GM15510 (cell line): ENCODE results near the gene TDRKH.

Experiments
- POLR2A ChIP-seq: IDR thresholded peaks from 3 replicates; pipeline ENCODE4 v1.6.1; 2011; ENCODE audit warnings: borderline replicate concordance; ENCODE audit not compliant: insufficient read length; ENCODE audit errors: extremely low read depth

Gene TDRKH

GRCh38 chr1:151813271-151813977 lies 23.1 kb upstream of the TDRKH start:
- TF ChIP-seq POLR2A: no peak

GRCh38 chr1:151811181-151811580 lies 20.9 kb upstream of the TDRKH start:
- TF ChIP-seq POLR2A: no peak

DNA sequence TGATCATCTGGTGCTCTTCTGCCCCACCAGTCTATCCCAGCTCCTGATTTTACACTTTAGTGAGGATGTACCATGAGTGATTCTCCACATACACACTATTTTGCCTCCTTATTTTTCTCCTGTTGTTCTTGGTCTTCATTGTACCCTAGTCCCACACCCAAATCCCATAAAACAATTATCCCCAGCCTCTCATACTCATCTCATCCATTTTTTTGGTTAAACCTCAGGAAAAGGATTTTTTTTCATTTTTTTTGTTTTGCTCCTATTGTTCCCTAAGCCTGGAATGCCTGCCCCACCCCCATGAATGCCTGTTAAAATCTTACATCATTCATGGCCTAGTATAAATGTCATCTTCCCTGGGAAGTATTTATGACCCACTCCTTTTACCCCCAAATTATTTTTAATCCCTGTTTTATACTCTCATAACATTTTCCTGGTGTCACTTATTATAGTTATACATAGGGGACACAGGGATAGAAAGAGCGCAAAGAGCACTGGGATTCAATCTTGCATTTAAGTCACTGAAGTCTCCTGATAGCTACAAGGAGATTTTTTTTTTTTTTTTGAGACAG lies 19.8 kb upstream of the TDRKH start:
- TF ChIP-seq POLR2A: no peak

- TF ChIP-seq POLR2A: no peak
These were observed 19.1 kb upstream of the TDRKH start for GRCh38 chr1:151809290-151809984.

DNA sequence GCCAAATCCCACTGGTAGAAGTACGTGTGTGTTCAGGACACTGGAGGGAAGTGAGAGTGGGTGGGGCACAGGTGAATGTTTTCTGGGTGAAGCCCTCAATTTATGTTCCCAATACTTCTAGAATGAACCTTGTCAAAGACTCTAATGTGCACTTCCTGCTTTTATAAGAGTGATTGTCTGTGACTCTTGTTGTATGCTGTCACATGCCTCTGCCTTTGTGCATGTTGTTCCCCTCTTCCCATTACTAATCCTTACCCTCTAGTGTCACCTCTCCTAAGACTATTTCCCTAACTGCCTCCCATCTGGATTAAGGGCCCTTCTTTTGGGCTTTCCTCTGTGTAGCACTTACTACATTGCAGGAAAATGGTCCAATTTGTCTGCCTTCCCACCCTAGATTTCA lies 17.5 kb upstream of the TDRKH start:
- no peak for TF ChIP-seq POLR2A

- no peak for TF ChIP-seq POLR2A
These were observed 16.8 kb upstream of the TDRKH start for GRCh38 chr1:151807131-151807530.

DNA sequence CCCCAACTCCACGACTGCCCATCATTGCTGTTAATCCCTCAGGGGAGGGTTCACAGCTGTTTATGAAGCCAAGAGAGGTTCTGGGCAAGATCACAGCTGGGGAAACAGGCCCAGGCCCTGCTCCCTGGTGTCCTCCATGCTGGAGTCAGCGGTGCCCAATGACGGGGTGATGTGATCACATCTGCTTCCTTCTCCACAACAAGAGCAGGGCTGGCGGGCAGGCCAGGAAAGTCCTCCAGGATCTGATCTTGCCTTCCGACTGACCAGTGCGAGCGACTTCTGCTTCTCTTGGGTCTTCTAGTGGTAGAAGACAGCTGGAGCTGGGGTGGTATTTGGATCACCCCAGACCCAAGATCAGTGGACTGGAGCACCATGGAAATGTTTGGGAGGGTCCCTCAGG lies 15.9 kb upstream of the TDRKH start:
- no peak for TF ChIP-seq POLR2A

DNA sequence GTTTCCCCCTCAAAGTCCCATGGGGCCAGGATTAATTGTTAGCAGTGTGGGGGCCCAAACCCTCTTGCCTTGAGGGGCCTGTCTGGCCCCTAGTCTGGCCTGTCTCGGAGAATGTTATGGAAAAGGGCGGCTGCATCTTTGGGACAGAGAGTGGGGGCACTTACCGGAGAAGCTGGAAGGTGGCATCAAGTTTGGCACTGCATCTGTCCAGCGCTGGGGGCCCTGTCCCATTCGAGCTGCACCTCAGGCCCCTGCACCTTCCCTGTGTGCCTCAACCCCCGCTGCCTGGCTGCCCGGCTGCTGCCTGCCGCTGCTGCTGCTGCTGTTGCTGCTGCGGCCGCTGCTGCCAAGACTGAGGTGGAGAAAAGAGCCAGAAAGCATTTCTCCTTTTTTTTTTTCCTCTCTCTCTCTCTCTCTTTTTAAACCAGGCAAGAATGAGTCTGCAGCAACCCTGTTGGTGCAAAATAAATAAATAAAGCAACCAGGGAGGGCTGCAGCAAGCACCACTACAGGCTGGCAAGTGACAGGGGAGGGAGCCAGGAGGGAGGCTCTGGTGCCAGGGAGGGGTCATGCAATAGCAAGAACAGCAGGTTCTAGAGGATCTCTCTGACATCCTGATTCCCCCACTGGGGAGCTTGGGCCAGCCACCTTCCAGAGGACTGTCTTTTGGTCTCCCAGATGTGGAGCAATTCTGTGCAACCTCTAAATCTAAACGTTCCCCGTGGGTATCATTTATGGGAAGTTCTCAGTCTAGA lies 14.9 kb upstream of the TDRKH start, which contains the start of gene LINGO4:
Gene LINGO4, minus strand, starts transcription at position 354 of the 755 bp plus-strand sequence. CDS start 2,715 bp downstream, outside the sequence.
- no peak for TF ChIP-seq POLR2A

DNA sequence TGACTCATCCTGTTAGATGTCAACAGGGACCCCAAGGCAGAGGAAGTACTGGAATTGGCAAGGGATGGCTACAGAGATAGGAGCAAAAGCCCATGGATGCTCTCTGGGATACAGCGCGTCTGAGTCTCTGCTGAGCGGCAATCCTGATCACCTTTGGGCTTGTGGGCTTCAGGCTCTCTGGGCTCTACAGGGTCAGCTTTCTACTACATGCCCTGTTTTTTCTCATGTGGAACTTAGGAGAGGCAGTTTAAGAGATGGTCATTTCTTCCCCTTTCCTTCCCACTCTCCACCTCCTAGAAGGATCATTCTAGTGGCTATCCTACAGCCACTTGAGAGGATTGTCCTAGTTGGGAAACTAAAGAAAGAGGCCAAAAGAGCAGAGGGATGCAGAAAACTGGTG lies 13.6 kb upstream of the TDRKH start:
- no peak for TF ChIP-seq POLR2A

DNA sequence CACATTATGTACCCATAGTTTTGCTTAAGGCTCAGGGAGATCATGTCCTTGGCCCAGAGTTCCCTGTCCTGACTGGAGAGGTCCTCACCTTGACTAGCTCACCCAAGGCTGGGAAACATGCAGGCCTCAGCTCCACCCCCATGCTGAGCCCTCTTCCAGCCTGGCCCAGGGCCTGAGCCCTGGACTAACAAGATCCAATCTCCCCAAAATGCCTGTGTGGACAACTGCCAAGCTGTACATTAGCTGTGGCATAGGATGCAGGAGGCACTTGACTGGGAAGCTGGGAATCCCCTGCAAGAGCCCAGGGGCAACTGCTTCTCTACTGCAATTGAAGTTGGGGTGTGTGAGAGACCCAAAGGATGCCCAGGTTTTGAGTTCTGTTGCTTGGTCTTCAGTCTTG lies 12.9 kb upstream of the TDRKH start:
- no peak for TF ChIP-seq POLR2A

GRCh38 chr1:151802372-151802771 lies 12.1 kb upstream of the TDRKH start:
- TF ChIP-seq POLR2A: no peak

DNA sequence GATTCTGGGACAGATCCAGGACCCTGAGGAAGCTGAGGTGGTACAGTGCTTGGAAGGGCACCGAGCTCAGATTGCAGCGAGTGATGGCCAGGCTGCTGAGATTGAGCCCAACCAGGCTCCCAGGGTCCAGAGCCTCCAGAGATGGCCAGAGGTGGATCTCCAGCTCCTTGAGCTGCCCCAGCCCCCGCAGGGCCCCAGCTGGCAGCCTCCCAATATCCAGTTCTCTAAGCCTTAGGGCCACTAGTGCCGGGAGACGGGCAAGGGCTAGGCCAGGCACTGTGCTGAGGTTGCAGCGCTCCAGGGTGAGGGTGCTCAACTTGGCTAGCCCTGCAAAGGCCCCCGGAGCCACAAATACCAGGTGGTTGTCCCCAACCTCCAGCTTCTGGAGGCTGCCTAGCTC lies 11.5 kb upstream of the TDRKH start:
- TF ChIP-seq POLR2A: no peak

DNA sequence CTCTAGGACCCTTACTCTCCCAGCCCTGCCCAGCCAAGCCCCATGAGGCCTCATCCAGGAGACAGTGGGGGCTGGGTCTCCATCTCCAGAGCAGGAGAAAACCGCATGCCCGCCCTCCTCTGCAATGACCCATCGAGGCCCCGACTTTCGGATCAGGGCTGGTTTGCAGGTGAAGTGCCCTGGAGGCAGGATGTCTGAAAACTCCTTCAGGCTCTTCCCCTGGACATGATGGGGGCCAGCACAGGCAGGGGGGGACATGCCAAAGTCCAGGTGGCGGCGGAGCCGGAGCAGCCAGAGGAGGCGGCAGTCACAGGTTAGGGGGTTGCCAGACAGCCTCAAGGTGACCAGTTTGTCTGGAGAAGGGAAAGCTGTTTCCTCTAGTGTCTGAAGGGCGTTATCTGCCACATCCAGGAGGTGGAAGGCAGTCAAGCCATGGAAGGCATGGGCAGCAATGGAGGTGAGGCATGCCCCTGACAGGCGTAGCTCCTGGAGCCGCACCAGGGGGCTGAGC lies 11.1 kb upstream of the TDRKH start:
- TF ChIP-seq POLR2A: no peak

DNA sequence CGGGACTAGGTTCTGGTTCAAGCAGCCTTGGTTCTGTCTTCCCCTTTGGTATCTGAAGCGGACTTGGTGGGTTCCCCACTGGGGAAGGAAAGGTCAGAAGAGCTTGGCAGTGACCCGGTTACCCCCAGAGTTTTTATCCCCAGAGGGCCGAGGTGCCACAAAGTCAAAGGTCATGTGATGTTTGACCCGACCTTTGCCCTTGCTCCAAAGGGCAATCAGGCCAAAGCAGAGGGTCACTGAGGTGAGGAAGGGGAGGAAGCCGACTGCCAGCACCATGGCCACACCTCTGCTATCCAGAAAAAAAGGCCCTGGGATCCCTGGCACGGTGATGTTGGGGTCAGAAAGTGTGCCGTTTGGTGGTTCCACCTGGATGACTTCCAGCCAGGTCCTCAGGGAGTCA lies 10.5 kb upstream of the TDRKH start:
- TF ChIP-seq POLR2A: no peak

GRCh38 chr1:151799179-151800022 lies 9.1 kb upstream of the TDRKH start:
- TF ChIP-seq POLR2A: no peak

DNA sequence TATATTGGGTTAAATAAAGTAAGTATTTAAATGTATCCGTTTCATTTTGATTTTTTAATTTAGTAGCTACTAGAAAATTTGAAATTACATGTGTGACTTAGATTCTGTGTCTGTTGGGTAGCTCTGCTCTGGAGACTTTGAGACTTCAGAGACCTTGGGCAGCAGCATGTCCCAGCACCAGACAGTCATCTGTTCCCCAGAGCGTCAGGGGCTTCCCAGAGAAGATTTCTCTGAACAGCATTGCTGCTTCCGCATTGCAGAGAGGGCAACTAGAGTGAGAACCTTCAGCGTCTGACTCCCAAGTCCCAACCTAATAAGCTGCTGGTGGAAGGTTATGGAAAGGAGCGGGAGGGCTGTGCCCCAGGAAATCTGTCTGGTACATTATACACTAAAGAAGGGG lies 8.3 kb upstream of the TDRKH start:
- no peak for TF ChIP-seq POLR2A
